ENCODE results near the gene EID1.
A peak's percentile ranks its signal among the peaks of the same experiment; 100 is the strongest.

Gene EID1

GRCh38 chr15:48914717-48915116 lies 36.8 kb downstream of the EID1 start:
- DNase-seq, result no peak

- DNase-seq, result no peak
Measured at GRCh38 chr15:48915861-48916260, 37.9 kb downstream of the EID1 start.

- no peak for DNase-seq
Measured at GRCh38 chr15:48916721-48917120, 38.8 kb downstream of the EID1 start.

GRCh38 chr15:48922046-48922445 lies 44.1 kb downstream of the EID1 start:
- DNase-seq, result no peak

GRCh38 chr15:48924528-48925393 lies 46.8 kb downstream of the EID1 start:
- DNase-seq, result no peak

- no peak for DNase-seq
Measured at GRCh38 chr15:48925714-48926223, 47.8 kb downstream of the EID1 start.

- peak; percentile 18 for DNase-seq
Measured at GRCh38 chr15:48928877-48929538, 51.1 kb downstream of the EID1 start.

- no peak for DNase-seq
Measured at GRCh38 chr15:48929661-48930060, 51.7 kb downstream of the EID1 start.
